ENCODE data around the gene TAGAP. TPM values are rescaled to one million over a fixed set of nuclear protein-coding genes. Genes with fewer than 3 reads are reported as not detected.

The TAGAP gene, protein sequence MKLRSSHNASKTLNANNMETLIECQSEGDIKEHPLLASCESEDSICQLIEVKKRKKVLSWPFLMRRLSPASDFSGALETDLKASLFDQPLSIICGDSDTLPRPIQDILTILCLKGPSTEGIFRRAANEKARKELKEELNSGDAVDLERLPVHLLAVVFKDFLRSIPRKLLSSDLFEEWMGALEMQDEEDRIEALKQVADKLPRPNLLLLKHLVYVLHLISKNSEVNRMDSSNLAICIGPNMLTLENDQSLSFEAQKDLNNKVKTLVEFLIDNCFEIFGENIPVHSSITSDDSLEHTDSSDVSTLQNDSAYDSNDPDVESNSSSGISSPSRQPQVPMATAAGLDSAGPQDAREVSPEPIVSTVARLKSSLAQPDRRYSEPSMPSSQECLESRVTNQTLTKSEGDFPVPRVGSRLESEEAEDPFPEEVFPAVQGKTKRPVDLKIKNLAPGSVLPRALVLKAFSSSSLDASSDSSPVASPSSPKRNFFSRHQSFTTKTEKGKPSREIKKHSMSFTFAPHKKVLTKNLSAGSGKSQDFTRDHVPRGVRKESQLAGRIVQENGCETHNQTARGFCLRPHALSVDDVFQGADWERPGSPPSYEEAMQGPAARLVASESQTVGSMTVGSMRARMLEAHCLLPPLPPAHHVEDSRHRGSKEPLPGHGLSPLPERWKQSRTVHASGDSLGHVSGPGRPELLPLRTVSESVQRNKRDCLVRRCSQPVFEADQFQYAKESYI
- 1 to 10 TPM in 1 of 8 experiments, under 1 TPM in 7; 0.13 to 1.4 (median 0.26) TPM for total RNA-seq

GRCh38 chr6:159044899-159045727 is at the start of gene TAGAP:
TAGAP (minus strand) TSS chr6:159044991; CDS start chr6:159044146, 845 bp downstream.
- ATAC-seq (replicated peaks in 6 of 8) = peak in 7 of 8 experiments; percentile 29 to 95 (median 87)
- Histone ChIP-seq H3K4me1 (replicated peaks in 1 of 2) (peaks cover 0 to 3% of the 10 kb centered on the region in 2 donors), H3K27ac (no peak within 1 kb of the TSS), H3K4me3 (no peak within 1 kb of the TSS)
- in situ Hi-C loops (cut with MboI; ENCODE audit: low pct_unique_long_range_greater_than_20kb in 2 of 9, low sequenced_read_pairs in 9 of 9, unreplicated experiment in 9 of 9) = loop anchor here in 1 of 9 experiments (25.0 kb wide), 1 partner anchor 92 kb away; no protein-coding TSS in a partner anchor
- WGBS, 10 experiments = 15 to 77% (median 36%) methylated on average over 5 to 15 of the region's 15 CpGs; no CpG with 5 or more reads in 1 of the 10 experiments

- peaks cover 0 to 6% of the 10 kb centered on the region in 2 donors for H3K4me1 ChIP-seq (replicated peaks in 1 of 2)
- no peak overlapping the region for H3K27ac ChIP-seq
- WGBS, 10 experiments = 33 to 95% (median 78%) methylated on average over 1 to 13 of the region's 32 CpGs; no CpG with 5 or more reads in 2 of the 10 experiments
- in situ Hi-C loops (cut with MboI; ENCODE audit: low pct_unique_long_range_greater_than_20kb in 2 of 9, low sequenced_read_pairs in 9 of 9, unreplicated experiment in 9 of 9) = no loop called here
- no peak overlapping the region for H3K4me3 ChIP-seq
- ATAC-seq (replicated peaks in 6 of 8) = peak in 2 of 8 experiments; percentile 7 to 8
Observed at GRCh38 chr6:159093609-159094443, 49.0 kb upstream of the TAGAP start.

DNA sequence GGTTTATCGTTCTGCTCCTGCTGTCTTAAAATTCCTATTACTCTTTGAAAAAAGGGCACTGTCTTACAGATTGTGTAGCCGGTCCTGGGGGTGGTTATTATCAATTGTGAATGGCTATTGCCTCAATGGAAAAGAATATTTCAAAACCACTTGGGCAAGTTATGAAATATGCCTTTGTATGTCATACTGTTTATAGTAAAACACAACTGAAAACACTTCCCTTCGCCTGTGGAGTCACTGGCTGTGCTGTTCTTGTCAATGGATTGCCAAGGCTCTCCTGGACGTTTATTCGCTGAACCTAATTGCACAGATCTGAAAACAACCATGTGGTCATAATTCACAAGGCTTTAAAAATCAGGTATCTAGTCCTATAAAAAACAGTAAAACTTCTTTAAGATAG is 47.8 kb upstream of the TAGAP start:
- H3K4me3 ChIP-seq = no peak overlapping the region
- 20 to 94% (median 80%) methylated on average over 1 to 5 of the region's 5 CpGs; no CpG with 5 or more reads in 1 of the 10 experiments for WGBS, 10 experiments
- in situ Hi-C loops (cut with MboI; ENCODE audit: low pct_unique_long_range_greater_than_20kb in 2 of 9, low sequenced_read_pairs in 9 of 9, unreplicated experiment in 9 of 9) = no loop called here
- no peaks in the 10 kb centered on the region for H3K4me1 ChIP-seq (replicated peaks in 1 of 2)
- no peak for ATAC-seq (replicated peaks in 6 of 8)
- H3K27ac ChIP-seq = no peak overlapping the region

GRCh38 chr6:159090530-159091480 is 46.0 kb upstream of the TAGAP start:
- H3K27ac ChIP-seq = no peak overlapping the region
- H3K4me3 ChIP-seq = no peak overlapping the region
- peak in 3 of 8 experiments; percentile 27 to 65 (median 45) for ATAC-seq (replicated peaks in 6 of 8)
- WGBS, 10 experiments = 0 to 100% (median 70%) methylated on average over 1 to 9 of the region's 10 CpGs; no CpG with 5 or more reads in 1 of the 10 experiments
- no peaks in the 10 kb centered on the region for H3K4me1 ChIP-seq (replicated peaks in 1 of 2)
- in situ Hi-C loops (cut with MboI; ENCODE audit: low pct_unique_long_range_greater_than_20kb in 2 of 9, low sequenced_read_pairs in 9 of 9, unreplicated experiment in 9 of 9) = no loop called here

DNA sequence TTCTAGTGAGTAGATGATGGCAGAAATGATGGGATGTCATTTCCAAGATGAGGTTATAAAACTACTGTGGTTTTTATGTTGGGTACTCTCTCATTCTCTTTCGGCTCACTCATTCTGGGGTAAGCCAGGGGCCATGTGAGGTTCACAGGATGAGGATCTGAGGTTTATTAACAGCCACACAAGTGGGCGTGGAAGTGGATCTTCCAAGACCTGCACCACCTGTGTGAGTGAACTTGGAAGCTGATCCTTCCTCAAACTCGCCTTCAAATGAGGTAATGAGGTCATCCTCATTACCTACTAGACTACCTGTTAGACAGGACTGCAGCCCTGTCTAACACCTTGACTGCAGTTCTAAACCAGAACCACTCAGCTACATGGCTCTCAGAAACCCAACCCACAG is 45.1 kb upstream of the TAGAP start:
- 17 to 90% (median 79%) methylated on average over 1 to 3 of the region's 3 CpGs; no CpG with 5 or more reads in 4 of the 10 experiments for WGBS, 10 experiments
- Histone ChIP-seq H3K27ac (no peak overlapping the region), H3K4me1 (replicated peaks in 1 of 2) (no peaks in the 10 kb centered on the region), H3K4me3 (no peak overlapping the region)
- ATAC-seq (replicated peaks in 6 of 8) = no peak
- in situ Hi-C loops (cut with MboI; ENCODE audit: low pct_unique_long_range_greater_than_20kb in 2 of 9, low sequenced_read_pairs in 9 of 9, unreplicated experiment in 9 of 9) = no loop called here

DNA sequence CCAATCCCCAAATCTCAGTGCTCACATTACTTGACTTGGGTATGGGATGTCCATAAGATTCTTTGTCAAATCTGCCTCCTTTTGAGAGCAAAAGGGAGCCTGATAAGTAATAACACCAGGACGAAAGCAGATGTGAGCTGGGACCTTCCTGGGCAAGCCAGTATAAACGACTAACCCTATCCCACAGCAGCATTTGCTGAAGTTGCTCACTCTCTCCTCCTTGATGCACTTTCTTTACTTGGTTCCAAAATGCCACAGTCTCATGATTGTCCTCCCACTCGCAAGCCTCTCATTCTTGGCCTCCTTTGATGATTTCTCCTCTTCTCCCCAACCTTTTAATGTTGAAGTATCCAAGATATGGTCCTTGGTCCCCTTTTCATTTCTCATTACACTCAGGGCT is 44.7 kb upstream of the TAGAP start:
- no peak for ATAC-seq (replicated peaks in 6 of 8)
- in situ Hi-C loops (cut with MboI; ENCODE audit: low pct_unique_long_range_greater_than_20kb in 2 of 9, low sequenced_read_pairs in 9 of 9, unreplicated experiment in 9 of 9) = no loop called here
- H3K4me3 ChIP-seq = no peak overlapping the region
- no peaks in the 10 kb centered on the region for H3K4me1 ChIP-seq (replicated peaks in 1 of 2)
- H3K27ac ChIP-seq = no peak overlapping the region
- 36 to 100% (median 62%) methylated on average over 1 to 3 of the region's 3 CpGs; no CpG with 5 or more reads in 3 of the 10 experiments for WGBS, 10 experiments

GRCh38 chr6:159086033-159086618 is 41.3 kb upstream of the TAGAP start:
- in situ Hi-C loops (cut with MboI; ENCODE audit: low pct_unique_long_range_greater_than_20kb in 2 of 9, low sequenced_read_pairs in 9 of 9, unreplicated experiment in 9 of 9) = no loop called here
- no peak for ATAC-seq (replicated peaks in 6 of 8)
- Histone ChIP-seq H3K4me1 (replicated peaks in 1 of 2) (no peaks in the 10 kb centered on the region), H3K4me3 (no peak overlapping the region), H3K27ac (no peak overlapping the region)
- WGBS, 10 experiments = 11 to 100% (median 71%) methylated on average over 1 to 2 of the region's 2 CpGs; no CpG with 5 or more reads in 5 of the 10 experiments

DNA sequence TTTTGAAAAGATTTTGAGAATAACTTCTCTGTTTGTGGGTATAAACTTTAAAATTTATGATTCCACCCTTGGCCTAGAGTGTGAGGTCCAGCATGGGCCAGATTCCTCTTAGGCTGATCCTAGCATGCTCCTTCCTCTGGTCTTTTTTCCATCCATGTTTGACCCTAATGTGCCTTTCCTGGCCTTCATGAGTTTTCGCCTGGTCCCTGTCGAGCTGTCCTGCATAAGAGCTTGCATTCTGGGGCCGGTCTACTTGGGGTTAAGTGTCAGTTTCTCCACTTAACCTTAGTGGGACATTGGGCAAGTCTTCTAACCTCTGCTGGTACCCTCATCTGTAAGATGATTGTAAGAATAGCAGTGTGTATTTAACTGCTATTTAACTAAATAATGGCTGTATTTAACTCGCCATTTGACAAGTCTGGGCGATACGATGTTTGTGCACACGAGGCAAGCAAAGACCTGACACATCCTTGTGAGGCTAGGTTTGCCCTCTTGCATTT is 40.7 kb upstream of the TAGAP start:
- 20 to 100% (median 86%) methylated on average over 1 to 7 of the region's 7 CpGs; no CpG with 5 or more reads in 4 of the 10 experiments for WGBS, 10 experiments
- in situ Hi-C loops (cut with MboI; ENCODE audit: low pct_unique_long_range_greater_than_20kb in 2 of 9, low sequenced_read_pairs in 9 of 9, unreplicated experiment in 9 of 9) = no loop called here
- ATAC-seq (replicated peaks in 6 of 8) = no peak

GRCh38 chr6:159084493-159085091 is 39.8 kb upstream of the TAGAP start:
- ATAC-seq (replicated peaks in 6 of 8) = no peak
- 15 to 100% (median 73%) methylated on average over 1 to 2 of the region's 2 CpGs for WGBS, 10 experiments

More for the DNA sequence above, 40.7 kb upstream of the TAGAP start:
- no peak overlapping the region for H3K27ac ChIP-seq
- no peak overlapping the region for H3K4me3 ChIP-seq
- H3K4me1 ChIP-seq (replicated peaks in 1 of 2) = no peaks in the 10 kb centered on the region

GRCh38 chr6:159083146-159083545 is 38.4 kb upstream of the TAGAP start:
- Histone ChIP-seq H3K4me3 (no peak overlapping the region), H3K27ac (no peak overlapping the region), H3K4me1 (replicated peaks in 1 of 2) (no peaks in the 10 kb centered on the region)
- ATAC-seq (replicated peaks in 6 of 8) = no peak
- in situ Hi-C loops (cut with MboI; ENCODE audit: low pct_unique_long_range_greater_than_20kb in 2 of 9, low sequenced_read_pairs in 9 of 9, unreplicated experiment in 9 of 9) = no loop called here
- 29 to 90% (median 79%) methylated on average over 2 of the region's 2 CpGs for WGBS, 10 experiments

More at GRCh38 chr6:159084493-159085091, 39.8 kb upstream of the TAGAP start:
- Histone ChIP-seq H3K27ac (no peak overlapping the region), H3K4me3 (no peak overlapping the region), H3K4me1 (replicated peaks in 1 of 2) (no peaks in the 10 kb centered on the region)
- in situ Hi-C loops (cut with MboI; ENCODE audit: low pct_unique_long_range_greater_than_20kb in 2 of 9, low sequenced_read_pairs in 9 of 9, unreplicated experiment in 9 of 9) = no loop called here
